HG03378 (cell line): ENCODE measurements around the gene UGT2B28.
"Not testable (repeated sequence)": the region's sequence is repeated elsewhere in the genome, so short reads cannot be mapped to it uniquely, and the experiment has no call there.

Experiments used
- ATAC-seq: cut with Tn5 transposase; IDR thresholded peaks from one replicate; pipeline ENCODE4 v1.9.1; 2021; ENCODE audit warnings: mild to moderate bottlenecking, moderate library complexity; ENCODE audit not compliant: unreplicated experiment

The UGT2B28 gene

GRCh38 chr4:69280081-69280480 is at the start of gene UGT2B28:
UGT2B28 (plus strand) TSS chr4:69280475; CDS start chr4:69280501, 26 bp downstream.
- ATAC-seq = not testable (repeated sequence)

DNA sequence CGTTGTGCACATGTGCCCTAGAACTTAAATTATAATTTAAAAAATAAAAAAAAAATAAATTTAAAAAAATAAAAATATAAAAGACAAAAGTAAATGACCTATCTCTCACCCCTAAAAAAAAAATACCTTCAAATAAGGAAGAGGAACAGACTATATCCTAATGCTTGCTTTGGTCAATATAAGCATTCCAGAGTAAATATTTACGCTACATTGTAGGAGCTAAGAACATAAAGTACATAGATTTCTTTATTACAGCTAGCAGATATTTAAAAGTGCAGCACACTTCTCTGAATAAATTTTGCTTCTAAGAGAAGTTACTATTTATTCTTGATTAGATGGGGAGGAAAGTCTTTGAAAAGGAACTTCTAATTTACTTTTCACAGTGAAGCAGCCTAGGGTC is 41.2 kb upstream of the UGT2B28 start:
- no peak for ATAC-seq

- no peak for ATAC-seq
Observed at GRCh38 chr4:69239557-69240168, 40.6 kb upstream of the UGT2B28 start.

- not testable (repeated sequence) for ATAC-seq
Observed at GRCh38 chr4:69240787-69241186, 39.5 kb upstream of the UGT2B28 start.

DNA sequence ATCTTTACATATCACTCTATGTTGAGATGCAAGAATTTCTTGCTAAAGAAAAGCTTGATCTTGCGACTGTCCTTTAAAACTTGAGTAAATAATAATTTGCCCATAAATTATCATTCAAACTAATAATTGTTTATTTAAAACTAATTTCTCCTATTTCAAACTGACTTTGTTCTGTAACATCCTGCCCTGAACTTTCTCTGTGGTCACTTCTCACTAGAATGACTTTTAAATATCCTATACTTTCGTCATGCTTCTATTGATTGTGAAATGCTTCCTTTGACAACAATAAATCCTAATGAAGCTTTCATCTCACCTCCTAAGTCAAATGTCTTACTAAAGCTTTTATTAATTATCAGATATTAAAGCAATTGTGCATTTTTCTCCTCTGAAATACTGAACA is 38.5 kb upstream of the UGT2B28 start:
- not testable (repeated sequence) for ATAC-seq

- not testable (repeated sequence) for ATAC-seq
Observed at GRCh38 chr4:69242562-69243240, 37.6 kb upstream of the UGT2B28 start.

- ATAC-seq = not testable (repeated sequence)
Observed at GRCh38 chr4:69250884-69251283, 29.4 kb upstream of the UGT2B28 start.

- not testable (repeated sequence) for ATAC-seq
Observed at GRCh38 chr4:69253147-69253772, 27.0 kb upstream of the UGT2B28 start.

DNA sequence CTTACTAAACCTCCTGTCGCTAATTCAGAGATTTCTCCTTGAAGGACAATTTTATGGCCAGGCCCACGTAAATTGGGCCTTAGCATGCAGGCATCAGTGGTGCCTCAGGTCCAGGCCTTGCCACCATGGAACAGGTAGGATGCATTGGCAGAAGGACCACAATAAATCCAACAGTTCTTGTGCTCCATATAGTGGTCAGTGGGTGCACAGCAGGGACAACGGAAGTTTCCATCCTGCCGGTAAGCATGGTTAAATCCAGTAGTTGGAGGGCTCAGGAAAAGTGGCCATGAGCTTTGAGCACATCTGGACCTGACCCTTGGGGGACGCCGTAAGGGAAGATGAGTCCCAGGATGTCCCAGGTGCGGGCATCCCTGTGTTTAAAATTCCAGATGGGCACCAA is 11.7 kb upstream of the UGT2B28 start:
- ATAC-seq = not testable (repeated sequence)

- ATAC-seq = not testable (repeated sequence)
Observed at GRCh38 chr4:69296356-69296755, 16.1 kb downstream of the UGT2B28 start.

- not testable (repeated sequence) for ATAC-seq
Observed at GRCh38 chr4:69308426-69309033, 28.3 kb downstream of the UGT2B28 start.

GRCh38 chr4:69309549-69310076 is 29.3 kb downstream of the UGT2B28 start:
- ATAC-seq = not testable (repeated sequence)

DNA sequence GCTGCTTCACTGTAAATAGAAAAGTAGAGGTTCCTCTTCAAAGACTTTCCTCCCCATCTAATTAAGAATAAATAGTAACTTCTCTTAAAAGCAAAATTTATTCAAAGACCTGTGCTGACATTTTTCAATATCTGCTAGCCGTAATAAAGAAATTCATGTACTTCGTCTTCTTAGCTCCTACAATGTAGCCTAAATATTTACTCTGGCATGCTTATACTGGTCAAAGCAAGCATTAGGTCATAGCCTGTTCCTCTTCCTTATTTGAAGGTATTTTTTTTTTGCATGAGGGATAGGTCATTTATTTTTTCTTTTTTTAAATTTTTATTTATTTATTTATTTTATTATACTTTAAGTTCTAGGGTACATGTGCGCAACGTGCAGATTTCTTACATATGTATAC is 30.0 kb downstream of the UGT2B28 start:
- ATAC-seq = not testable (repeated sequence)

- ATAC-seq = peak; percentile 72
Observed at GRCh38 chr4:69317669-69318298, 37.5 kb downstream of the UGT2B28 start.

DNA sequence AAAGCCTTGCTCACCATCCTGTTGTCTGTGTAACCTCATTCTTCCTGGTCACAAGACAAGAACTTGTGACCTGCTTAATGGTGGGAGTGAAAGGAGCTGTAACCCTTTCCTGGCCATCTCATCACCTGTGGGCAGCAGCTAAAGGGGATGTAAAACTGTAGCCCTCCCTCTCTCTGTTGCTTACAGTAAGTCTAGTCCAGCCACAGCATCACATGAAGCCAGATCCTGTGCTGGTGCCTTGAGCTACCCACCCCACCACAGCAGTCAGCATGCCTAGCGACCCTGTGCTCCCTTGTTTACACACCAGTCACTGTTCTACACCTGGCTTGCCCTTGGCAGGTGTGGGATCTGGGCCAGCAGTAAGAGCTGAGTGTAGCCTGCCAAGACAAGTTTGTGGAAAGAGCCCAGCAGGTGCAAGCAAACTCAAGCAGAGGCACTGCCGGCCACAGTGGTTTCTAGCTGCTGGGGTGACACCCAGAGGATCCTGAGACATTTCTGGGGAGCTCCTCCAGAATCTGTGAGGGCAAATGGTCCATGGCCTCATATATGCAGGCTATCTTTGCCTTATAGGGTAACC is 41.0 kb downstream of the UGT2B28 start:
- ATAC-seq = no peak

DNA sequence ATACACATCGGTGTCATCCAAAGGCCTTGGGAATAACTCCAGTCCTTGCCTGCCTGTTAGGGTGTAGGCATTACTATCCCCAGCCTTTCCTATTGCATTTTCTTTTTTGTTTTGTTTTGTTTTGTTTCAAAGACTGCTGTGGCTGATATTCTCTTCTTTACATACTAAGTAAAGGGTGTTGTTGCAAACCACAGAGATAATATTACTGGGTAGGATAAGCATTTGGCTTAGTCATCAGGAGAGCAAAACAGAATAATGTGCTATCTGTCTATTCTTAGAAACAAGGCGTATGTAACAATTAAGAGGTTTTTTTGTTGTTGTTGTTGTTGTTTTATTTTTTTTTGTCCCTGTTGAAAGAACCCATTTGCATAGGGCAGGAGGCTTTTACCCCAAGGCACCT is 41.8 kb downstream of the UGT2B28 start:
- ATAC-seq = no peak

DNA sequence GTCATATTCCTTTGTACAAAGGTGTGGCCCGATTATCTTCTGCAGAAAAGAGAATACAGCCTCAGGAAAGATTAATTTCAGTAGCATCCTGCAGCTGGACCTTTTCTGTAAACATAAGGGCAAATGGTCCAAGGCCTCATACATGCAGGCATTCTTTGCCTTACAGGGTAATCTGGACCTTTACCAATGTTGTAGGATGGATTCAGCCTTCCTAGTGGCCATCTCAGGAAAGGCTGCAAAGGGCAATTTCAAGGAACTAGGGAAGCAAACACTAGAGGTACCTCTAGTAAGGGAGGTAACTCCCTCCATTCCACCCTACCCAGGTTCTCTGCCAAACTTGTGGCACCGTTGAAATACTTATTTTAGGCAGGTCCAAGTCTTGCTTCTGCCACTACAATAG is 43.0 kb downstream of the UGT2B28 start:
- no peak for ATAC-seq

- no peak for ATAC-seq
Observed at GRCh38 chr4:69330345-69331047, 50.2 kb downstream of the UGT2B28 start.

GRCh38 chr4:69331304-69331703 is 51.0 kb downstream of the UGT2B28 start:
- ATAC-seq = not testable (repeated sequence)

- ATAC-seq = not testable (repeated sequence)
Observed at GRCh38 chr4:69335485-69335884, 55.2 kb downstream of the UGT2B28 start.
